ENCODE measurements around the gene SLC17A5.
"Not testable (repeated sequence)": the region's sequence is repeated elsewhere in the genome, so short reads cannot be mapped to it uniquely, and the experiment has no call there.

The SLC17A5 gene

GRCh38 chr6:73565767-73566485 is 87.9 kb downstream of the SLC17A5 start:
- DNase-seq: no peak

- no peak for DNase-seq
Measured at GRCh38 chr6:73564578-73565345, 89.0 kb downstream of the SLC17A5 start.

GRCh38 chr6:73562558-73562957 is 91.2 kb downstream of the SLC17A5 start:
- no peak for DNase-seq

GRCh38 chr6:73560853-73561407 is 92.9 kb downstream of the SLC17A5 start:
- no peak for DNase-seq

GRCh38 chr6:73560182-73560732 is 93.5 kb downstream of the SLC17A5 start:
- DNase-seq: no peak

GRCh38 chr6:73559399-73559794 is 94.4 kb downstream of the SLC17A5 start:
- DNase-seq: not testable (repeated sequence)

GRCh38 chr6:73558624-73559398 is 95.0 kb downstream of the SLC17A5 start:
- DNase-seq: no peak

- no peak for DNase-seq
Measured at GRCh38 chr6:73556836-73557235, 97.0 kb downstream of the SLC17A5 start.

- DNase-seq: not testable (repeated sequence)
Measured at GRCh38 chr6:73555380-73555949, 98.3 kb downstream of the SLC17A5 start.

- DNase-seq: not testable (repeated sequence)
Measured at GRCh38 chr6:73551115-73551514, 102.7 kb downstream of the SLC17A5 start.

GRCh38 chr6:73548458-73549446 is 105.0 kb downstream of the SLC17A5 start:
- no peak for DNase-seq

GRCh38 chr6:73547036-73547435 is 106.8 kb downstream of the SLC17A5 start:
- DNase-seq: no peak
